ENCODE results near the gene KLK3.
"Not testable (repeated sequence)": the region's sequence is repeated elsewhere in the genome, so short reads cannot be mapped to it uniquely, and the experiment has no call there.

Gene KLK3

DNA sequence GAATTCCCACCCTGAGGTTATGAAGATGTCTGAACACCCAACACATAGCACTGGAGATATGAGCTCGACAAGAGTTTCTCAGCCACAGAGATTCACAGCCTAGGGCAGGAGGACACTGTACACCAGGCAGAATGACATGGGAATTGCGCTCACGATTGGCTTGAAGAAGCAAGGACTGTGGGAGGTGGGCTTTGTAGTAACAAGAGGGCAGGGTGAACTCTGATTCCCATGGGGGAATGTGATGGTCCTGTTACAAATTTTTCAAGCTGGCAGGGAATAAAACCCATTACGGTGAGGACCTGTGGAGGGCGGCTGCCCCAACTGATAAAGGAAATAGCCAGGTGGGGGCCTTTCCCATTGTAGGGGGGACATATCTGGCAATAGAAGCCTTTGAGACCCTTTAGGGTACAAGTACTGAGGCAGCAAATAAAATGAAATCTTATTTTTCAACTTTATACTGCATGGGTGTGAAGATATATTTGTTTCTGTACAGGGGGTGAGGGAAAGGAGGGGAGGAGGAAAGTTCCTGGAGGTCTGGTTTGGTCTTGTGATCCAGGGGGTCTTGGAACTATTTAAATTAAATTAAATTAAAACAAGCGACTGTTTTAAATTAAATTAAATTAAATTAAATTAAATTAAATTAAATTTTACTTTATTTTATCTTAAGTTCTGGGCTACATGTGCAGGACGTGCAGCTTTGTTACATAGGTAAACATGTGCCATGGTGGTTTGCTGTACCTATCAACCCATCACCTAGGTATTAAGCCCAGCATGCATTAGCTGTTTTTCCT, 7.0 kb downstream of the KLK3 start:
- DNase-seq (ENCODE audit: low read depth in 3 of 3): no peak

DNA sequence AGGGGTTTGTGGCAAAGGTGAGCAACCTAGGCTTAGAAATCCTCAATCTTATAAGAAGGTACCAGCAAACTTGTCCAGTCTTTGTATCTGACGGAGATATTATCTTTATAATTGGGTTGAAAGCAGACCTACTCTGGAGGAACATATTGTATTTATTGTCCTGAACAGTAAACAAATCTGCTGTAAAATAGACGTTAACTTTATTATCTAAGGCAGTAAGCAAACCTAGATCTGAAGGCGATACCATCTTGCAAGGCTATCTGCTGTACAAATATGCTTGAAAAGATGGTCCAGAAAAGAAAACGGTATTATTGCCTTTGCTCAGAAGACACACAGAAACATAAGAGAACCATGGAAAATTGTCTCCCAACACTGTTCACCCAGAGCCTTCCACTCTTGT, 14.8 kb downstream of the KLK3 start:
- no peak for DNase-seq (ENCODE audit: low read depth in 3 of 3)

DNA sequence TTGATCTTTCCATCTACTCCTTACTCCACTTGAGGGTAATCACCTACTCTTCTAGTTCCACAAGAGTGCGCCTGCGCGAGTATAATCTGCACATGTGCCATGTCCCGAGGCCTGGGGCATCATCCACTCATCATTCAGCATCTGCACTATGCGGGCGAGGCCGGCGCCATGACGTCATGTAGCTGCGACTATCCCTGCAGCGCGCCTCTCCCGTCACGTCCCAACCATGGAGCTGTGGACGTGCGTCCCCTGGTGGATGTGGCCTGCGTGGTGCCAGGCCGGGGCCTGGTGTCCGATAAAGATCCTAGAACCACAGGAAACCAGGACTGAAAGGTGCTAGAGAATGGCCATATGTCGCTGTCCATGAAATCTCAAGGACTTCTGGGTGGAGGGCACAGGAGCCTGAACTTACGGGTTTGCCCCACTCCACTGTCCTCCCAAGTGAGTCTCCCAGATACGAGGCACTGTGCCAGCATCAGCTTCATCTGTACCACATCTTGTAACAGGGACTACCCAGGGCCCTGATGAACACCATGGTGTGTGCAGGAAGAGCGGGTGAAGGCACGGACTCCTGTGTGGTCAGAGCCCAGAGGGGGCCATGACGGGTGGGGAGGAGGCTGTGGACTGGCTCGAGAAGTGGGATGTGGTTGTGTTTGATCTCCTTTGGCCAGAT, 15.8 kb downstream of the KLK3 start:
- DNase-seq (ENCODE audit: low read depth in 3 of 3): peak in 1 of 3 experiments; percentile 31

DNA sequence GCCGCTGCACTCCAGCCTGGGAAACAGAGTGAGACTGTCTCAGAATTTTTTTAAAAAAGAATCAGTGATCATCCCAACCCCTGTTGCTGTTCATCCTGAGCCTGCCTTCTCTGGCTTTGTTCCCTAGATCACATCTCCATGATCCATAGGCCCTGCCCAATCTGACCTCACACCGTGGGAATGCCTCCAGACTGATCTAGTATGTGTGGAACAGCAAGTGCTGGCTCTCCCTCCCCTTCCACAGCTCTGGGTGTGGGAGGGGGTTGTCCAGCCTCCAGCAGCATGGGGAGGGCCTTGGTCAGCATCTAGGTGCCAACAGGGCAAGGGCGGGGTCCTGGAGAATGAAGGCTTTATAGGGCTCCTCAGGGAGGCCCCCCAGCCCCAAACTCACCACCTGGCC, 18.3 kb downstream of the KLK3 start, which contains the start of gene KLK2:
TSS of gene KLK2 (plus strand) at position 384 of the 400 bp plus-strand sequence. CDS start 35 bp downstream, outside the sequence.
- no peak for DNase-seq (ENCODE audit: low read depth in 3 of 3)

DNA sequence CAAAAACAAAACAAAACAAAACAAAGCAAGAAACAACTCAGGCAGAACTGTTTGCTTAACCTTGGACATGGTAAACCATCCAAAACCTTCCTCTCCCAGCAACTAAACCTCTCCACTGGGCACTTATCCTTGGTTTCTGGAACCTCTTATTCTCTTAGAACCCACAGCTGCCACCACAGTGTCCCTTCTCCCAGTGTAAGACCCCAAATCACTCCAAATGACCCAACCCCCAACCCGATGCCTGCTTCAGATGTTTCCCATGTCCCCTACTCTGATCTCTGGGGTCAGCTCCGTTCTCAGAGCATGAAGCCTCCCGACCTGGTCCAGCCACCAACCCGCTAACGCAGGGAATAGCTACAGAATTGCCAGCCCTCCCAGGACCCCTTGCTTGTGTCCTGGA, 19.5 kb downstream of the KLK3 start:
- no peak for DNase-seq (ENCODE audit: low read depth in 3 of 3)

DNA sequence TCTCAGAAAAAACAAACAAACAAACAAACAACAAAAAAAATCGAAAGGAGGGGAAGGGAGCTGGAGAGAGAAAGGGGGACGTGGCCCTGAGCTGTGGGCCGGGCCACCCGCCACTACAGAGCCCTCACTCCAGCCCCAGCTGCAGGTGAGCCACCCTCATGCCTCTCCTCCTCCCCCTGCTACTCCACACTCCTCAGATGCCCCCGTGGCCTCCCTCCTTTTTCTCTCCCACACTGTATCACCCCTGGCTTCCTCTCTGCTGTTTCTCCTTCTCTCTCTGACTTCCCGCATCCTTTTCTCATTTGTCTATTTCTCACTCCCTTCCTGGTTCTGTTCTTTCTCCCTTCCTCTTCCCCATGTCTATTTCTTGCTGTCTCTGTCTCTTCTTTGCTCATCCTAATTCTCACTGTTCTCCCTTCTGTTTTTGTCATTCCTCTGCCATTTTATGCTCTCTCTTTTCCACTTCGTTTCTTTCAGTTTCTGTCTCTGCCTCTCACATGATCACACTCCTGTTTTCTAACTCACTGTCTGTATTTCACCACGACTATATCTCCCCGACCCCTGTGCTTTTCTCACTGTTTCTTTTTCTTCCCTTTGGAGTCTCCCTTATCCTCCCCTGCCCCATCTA, 21.2 kb downstream of the KLK3 start:
- no peak for DNase-seq (ENCODE audit: low read depth in 3 of 3)

DNA sequence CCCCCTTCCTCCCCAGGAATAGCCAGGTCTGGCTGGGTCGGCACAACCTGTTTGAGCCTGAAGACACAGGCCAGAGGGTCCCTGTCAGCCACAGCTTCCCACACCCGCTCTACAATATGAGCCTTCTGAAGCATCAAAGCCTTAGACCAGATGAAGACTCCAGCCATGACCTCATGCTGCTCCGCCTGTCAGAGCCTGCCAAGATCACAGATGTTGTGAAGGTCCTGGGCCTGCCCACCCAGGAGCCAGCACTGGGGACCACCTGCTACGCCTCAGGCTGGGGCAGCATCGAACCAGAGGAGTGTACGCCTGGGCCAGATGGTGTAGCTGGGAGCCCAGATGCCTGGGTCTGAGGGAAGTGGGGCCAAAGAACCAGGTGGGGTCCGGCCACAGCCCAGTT, 21.7 kb downstream of the KLK3 start:
- no peak for DNase-seq (ENCODE audit: low read depth in 3 of 3)

DNA sequence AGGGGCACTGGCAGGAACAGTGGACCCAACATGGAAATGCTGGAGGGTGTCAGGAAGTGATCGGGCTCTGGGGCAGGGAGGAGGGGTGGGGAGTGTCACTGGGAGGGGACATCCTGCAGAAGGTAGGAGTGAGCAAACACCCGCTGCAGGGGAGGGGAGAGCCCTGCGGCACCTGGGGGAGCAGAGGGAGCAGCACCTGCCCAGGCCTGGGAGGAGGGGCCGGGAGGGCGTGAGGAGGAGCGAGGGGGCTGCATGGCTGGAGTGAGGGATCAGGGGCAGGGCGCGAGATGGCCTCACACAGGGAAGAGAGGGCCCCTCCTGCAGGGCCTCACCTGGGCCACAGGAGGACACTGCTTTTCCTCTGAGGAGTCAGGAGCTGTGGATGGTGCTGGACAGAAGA, 22.6 kb downstream of the KLK3 start:
- DNase-seq (ENCODE audit: low read depth in 3 of 3): no peak

DNA sequence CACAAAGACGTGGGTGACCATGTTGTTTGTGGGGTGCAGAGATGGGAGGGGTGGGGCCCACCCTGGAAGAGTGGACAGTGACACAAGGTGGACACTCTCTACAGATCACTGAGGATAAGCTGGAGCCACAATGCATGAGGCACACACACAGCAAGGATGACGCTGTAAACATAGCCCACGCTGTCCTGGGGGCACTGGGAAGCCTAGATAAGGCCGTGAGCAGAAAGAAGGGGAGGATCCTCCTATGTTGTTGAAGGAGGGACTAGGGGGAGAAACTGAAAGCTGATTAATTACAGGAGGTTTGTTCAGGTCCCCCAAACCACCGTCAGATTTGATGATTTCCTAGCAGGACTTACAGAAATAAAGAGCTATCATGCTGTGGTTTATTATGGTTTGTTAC, 24.1 kb downstream of the KLK3 start:
- DNase-seq (ENCODE audit: low read depth in 3 of 3): no peak

DNA sequence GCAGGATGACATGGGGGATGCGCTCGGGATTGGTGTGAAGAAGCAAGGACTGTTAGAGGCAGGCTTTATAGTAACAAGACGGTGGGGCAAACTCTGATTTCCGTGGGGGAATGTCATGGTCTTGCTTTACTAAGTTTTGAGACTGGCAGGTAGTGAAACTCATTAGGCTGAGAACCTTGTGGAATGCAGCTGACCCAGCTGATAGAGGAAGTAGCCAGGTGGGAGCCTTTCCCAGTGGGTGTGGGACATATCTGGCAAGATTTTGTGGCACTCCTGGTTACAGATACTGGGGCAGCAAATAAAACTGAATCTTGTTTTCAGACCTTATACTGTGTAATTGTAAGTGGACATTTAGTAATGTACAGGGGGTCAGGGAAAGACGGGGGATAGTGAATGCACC, 25.5 kb downstream of the KLK3 start:
- DNase-seq (ENCODE audit: low read depth in 3 of 3): no peak

DNA sequence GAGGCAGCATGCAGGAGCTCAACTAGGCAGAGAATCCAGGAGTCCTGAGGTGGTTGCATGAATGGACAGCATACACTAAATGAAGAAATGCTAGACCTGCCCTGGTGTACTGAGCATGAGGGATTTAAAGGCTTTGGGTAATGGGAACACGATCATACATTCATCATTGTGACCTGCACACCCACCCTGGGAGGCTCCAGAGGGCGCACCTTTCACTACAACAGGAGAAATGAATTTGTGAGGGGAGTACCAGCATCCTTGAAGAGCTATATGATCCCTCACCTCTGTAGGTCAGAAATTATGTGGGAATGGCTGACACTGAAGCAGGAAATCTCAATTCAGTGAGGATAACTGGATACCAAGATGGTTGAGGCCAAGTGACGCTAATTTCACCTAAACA, 27.5 kb downstream of the KLK3 start:
- no peak for DNase-seq (ENCODE audit: low read depth in 3 of 3)

DNA sequence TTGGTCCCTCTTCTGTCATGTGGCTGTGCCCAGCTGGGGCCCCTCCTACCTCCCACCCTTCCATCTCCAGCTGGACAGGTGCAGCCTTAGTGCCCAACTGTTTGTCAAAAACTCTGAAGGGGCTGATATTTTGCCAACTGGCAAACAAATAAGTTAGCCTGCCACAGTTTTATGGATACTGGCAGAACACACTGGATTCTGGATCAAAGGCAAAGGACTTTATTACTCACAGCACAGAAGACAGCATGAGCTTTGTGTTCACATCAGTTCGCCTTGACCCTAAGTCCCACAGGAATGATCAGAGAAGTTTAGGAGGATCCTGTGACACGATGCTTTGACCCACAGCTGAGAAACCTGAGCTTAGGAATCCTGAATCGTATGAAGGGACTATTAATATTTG, 34.9 kb downstream of the KLK3 start:
- no peak for DNase-seq (ENCODE audit: low read depth in 3 of 3)

DNA sequence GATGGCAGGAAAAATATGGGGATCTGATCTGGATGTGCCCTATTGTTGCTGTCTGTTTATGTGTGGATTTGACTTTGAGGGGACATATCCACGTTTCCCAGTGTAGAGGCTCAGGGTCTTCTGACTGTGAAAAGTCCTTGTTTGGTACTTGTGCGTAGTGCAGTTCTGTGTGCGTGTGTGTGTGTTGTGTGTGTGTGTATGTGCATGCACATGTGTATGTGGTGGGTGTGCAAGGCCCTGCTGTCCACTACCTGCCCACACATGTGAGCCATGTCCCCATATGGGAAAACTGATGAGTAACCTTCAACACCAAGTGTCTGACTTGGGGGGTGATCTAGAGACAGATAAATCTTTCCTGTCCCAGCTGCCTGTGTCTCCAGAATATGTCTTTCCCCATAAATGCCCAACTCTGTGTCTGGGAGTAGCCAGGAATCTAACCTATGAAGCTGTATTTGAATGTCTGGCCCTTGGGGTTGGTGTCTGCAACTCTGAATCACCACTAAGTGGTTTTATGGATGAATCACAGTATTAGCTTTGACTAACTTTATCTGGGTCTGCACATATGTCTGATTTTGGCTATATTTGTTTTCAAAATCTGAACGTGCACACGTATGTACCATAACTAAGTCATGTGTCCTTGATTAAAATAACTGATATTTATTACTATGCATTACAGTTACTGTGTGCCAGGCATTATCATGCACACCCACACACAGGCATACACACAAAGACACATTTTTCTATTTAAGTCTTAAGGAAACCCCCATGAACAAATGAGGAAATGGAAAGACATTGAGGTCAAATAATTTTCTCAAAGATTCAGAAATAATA, 35.9 kb downstream of the KLK3 start:
- DNase-seq (ENCODE audit: low read depth in 3 of 3): no peak

DNA sequence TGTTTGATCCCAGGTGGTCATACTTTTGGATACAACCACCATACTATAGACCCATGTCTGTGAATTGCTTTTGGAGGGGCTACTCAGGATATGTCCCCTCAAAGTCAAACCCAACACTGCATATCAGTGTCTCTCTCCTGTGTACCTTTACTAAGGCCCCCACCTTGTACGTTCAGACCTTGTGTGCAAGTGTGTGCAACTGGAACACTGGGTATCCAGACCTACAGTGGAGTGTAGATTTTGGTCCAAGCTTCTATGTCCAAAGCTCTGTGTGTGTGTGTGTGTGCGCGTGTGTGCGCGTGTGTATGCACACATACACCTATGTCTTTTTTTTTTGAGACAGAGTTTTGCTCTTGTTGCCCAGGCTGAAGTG, 36.5 kb downstream of the KLK3 start:
- no peak for DNase-seq (ENCODE audit: low read depth in 3 of 3)

DNA sequence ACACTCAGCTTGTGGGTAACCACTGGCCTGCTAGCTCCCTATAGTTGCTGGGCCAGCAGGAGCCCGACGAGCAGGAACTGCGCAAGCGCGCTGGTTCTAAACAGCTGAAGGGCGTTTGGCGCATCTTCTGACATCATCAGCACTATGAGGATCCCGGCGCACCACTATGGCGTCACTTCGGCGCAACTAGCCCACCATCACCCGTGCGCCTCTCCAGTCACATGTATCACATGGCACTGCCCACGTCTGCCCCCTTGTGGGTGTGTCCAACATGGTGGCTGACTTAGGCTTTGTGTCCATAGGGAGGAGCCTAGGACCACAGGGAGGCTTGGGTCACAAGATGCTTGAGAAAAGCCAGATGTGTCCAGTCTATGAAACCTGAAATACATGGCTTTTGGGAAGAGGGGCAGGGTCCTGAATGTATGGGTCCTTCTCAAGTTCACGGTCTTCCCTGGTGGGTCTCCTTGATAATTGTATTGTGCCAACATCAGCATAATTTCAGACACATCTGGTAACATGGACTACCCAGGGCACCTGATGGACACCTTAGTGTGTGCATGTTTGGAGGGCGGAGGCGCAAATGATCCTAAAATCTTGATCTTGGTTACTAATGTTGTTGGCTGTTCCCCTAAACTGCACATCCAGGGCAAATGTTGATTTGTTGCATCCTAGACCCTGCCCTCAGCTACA, 38.5 kb downstream of the KLK3 start:
- no peak for DNase-seq (ENCODE audit: low read depth in 3 of 3)

DNA sequence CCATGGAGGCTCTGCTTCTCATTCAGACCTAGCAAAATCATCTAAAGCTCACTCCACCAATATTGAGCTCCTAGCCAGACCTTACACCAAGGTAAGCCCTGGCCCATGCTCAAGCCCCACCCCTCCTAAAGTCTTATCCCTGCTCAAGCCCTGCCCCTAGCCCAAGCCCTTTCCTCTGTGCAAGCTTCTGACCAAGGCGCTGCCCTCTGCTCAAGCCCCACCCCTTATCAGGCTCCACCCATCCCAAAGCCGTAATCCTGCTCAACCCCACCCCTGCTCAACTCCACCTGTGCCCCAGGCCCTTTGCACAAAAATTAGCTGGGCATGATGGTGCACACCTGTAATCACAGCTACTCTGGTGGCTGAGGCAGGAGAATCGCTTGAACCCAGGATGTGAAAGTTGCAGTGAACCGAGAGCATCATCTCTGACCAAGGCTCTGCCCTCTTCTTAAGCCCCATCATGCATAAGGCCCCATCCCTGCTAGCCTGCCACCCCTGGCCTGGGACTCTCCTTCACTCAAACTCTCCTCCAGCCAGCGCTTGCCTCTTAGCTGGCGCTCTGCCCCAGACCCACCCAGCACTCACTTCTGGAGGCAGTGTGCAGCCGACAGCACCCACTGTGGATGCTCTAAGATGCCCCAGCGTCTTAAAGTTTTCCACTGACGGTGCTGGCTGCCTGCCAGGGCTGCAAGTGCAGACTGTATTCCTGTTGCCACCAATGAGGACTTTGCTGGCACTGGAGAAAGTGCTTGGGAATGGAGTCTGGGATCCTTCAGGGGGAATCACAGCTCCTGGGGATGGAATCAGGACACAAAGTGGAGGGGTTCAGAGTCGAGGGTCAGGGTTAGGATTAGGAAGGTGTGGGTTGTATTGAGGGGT, 40.0 kb downstream of the KLK3 start:
- no peak for DNase-seq (ENCODE audit: low read depth in 3 of 3)

DNA sequence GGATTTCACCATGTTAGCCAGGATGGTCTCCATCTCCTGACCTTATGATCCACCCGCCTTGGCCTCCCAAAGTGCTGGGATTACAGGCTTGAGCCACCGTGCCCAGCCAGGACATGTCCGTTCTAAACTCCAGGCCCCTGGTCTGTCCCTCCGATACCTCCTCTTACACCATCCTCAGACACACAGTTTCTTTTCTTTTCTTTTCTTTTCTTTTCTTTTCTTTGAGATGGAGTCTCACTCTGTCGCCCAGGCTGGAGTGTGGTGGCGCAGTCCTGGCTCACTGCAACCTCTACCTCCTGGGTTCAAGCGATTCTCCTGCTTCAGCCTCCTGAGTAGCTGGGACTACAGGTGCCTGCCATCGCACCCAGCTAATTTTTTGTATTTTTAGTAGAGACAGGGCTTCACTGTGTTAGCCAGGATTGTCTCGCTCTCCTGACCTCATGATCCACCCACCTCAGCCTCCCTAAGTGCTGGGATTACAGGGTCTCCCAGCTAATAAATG, 41.4 kb downstream of the KLK3 start:
- not testable (repeated sequence) for DNase-seq (ENCODE audit: low read depth in 3 of 3)

DNA sequence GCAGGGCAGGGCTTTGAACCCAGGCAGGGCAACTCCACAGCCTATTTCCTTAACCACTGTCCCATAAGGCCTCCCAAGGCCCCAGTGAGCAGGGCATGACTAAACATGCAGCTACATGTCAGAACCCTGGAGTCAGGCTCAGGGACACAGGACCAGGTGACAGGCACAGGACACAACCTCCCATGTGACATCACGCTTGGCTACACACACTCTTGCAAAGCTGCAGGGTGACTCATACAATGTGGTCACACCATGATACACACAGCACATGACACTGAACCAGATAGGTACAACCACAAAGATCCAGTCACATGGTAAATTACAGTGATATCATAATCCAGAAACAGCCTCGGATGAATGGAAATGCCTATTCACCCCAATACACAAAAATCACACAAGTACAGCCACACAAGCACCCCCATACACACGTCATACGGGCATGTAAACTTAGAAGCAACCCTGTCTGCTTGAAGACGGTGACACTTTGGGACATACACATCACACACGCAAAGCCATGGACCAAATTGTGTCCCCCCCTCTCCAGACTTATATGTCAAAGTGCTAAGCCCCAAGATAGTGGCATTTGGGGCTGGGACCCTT, 42.0 kb downstream of the KLK3 start:
- DNase-seq (ENCODE audit: low read depth in 3 of 3): no peak

DNA sequence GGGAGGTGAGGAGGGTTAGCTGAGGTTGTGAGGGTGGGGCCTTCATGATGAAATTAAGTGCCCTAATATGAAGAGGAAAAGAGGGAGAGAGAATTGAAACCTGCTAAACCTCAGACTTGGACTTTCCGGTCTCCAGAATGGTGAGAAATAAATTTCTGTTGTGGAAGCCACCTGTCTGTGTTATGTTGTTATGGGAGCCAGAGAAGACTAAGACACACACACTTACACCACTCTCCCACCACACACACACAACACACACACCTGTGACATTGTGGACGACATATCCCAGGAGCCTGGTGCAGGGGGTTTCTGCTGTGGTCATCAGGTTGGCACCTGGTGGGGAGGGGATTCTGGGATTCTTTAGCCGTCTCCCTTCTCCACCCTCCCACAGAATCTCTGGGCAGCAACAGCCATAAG, 42.5 kb downstream of the KLK3 start:
- no peak for DNase-seq (ENCODE audit: low read depth in 3 of 3)

DNA sequence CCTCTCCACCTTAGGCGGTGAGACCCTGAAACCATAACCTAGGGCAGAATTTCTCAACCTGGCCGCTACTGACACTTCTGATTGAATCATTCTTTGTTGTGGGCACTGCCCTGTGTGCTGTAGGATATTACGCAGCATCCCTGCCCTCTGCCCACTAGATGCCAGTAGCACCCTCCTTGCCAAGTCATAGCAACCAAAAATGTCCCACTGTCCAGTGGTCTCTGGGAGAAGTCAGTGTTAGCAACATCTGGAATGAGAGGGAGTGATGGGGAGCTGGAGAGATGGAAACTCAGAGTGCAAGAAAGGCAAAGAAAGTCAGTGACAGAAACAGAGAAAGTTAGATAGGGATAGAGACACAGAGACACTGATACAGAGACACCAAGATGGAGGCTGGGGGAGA, 42.9 kb downstream of the KLK3 start:
- DNase-seq (ENCODE audit: low read depth in 3 of 3): no peak

Measured in stimulated activated CD4-positive, alpha-beta T cell treated with anti-CD3 and anti-CD28 coated beads, TNF-alpha, amount 100 ng/mL, for 24 hours (primary cell).